Activated CD4-positive, CD25-positive, alpha-beta regulatory T cell treated with anti-CD3 and anti-CD28 coated beads, Interleukin-2, amount 50 U/mL, for 72 hours (primary cell): ENCODE data around the gene THOC5.

Experiments
- DNase-seq: peaks from one replicate; pipeline ENCODE4 v3.0.0; 2021

THOC5 gene

GRCh38 chr22:29470159-29470855, 83.2 kb downstream of the THOC5 start:
- peak; percentile 82 for DNase-seq

- no peak for DNase-seq
Observed at GRCh38 chr22:29469755-29470154, 83.8 kb downstream of the THOC5 start.

- DNase-seq, result no peak
Observed at GRCh38 chr22:29464581-29464980, 89.0 kb downstream of the THOC5 start.

GRCh38 chr22:29463629-29464028, 89.9 kb downstream of the THOC5 start:
- no peak for DNase-seq

GRCh38 chr22:29461263-29461662, 92.3 kb downstream of the THOC5 start:
- DNase-seq, result no peak

- no peak for DNase-seq
Observed at GRCh38 chr22:29459773-29460172, 93.8 kb downstream of the THOC5 start.

- DNase-seq, result no peak
Observed at GRCh38 chr22:29458551-29458950, 95.0 kb downstream of the THOC5 start.

GRCh38 chr22:29457730-29458129, 95.8 kb downstream of the THOC5 start:
- no peak for DNase-seq

- DNase-seq, result no peak
Observed at GRCh38 chr22:29456211-29456671, 97.3 kb downstream of the THOC5 start.
